Astrocyte (in vitro differentiated cells and primary cell): ENCODE results near the gene GSTA3.
"Not testable (repeated sequence)": the region's sequence is repeated elsewhere in the genome, so short reads cannot be mapped to it uniquely, and the experiment has no call there.

Source experiments
- CTCF ChIP-seq: IDR thresholded peaks from 2 replicates; pipeline ENCODE4 v1.5.1; 2011; ENCODE audit warnings: low read depth, mild to moderate bottlenecking, inconsistent platforms, low read length, moderate library complexity; ENCODE audit not compliant: insufficient read depth
- EZH2 ChIP-seq: IDR thresholded peaks from 2 replicates; pipeline ENCODE4 v1.6.1; 2012; ENCODE audit warnings: mild to moderate bottlenecking, low read length, inconsistent platforms; ENCODE audit not compliant: insufficient read depth

GRCh38 chr6:52895790-52896189, 13.7 kb downstream of the GSTA3 start:
- not testable (repeated sequence) for TF ChIP-seq EZH2, CTCF
